CD1c-positive myeloid dendritic cell (primary cell): ENCODE data around the gene WASF3.
A peak's percentile ranks its signal among the peaks of the same experiment; 100 is the strongest.

ENCODE experiments used
- DNase-seq: peaks from one replicate; pipeline ENCODE4 v3.0.0-alpha.2; 2016; ENCODE audit errors: extremely low spot score

Gene WASF3

GRCh38 chr13:26557393-26558073 lies at the start of gene WASF3:
Gene WASF3 (plus strand): TSS chr13:26557683. CDS start chr13:26642271, 84,588 bp downstream.
- DNase-seq, result peak; percentile 1

GRCh38 chr13:26508885-26509284 lies 48.6 kb upstream of the WASF3 start:
- no peak for DNase-seq

- DNase-seq, result no peak
Measured at GRCh38 chr13:26509491-26509890, 48.0 kb upstream of the WASF3 start.

GRCh38 chr13:26513931-26514330 lies 43.6 kb upstream of the WASF3 start:
- no peak for DNase-seq

- no peak for DNase-seq
Measured at GRCh38 chr13:26515721-26516120, 41.8 kb upstream of the WASF3 start.

- DNase-seq, result no peak
Measured at GRCh38 chr13:26517936-26518335, 39.5 kb upstream of the WASF3 start.

- DNase-seq, result no peak
Measured at GRCh38 chr13:26518451-26518959, 39.0 kb upstream of the WASF3 start.

GRCh38 chr13:26522571-26522970 lies 34.9 kb upstream of the WASF3 start:
- no peak for DNase-seq

GRCh38 chr13:26523007-26523406 lies 34.5 kb upstream of the WASF3 start:
- DNase-seq, result no peak

- DNase-seq, result no peak
Measured at GRCh38 chr13:26525528-26525927, 32.0 kb upstream of the WASF3 start.

- no peak for DNase-seq
Measured at GRCh38 chr13:26526702-26527216, 30.7 kb upstream of the WASF3 start.

GRCh38 chr13:26528527-26528926 lies 29.0 kb upstream of the WASF3 start:
- DNase-seq, result no peak

GRCh38 chr13:26529441-26529840 lies 28.0 kb upstream of the WASF3 start:
- no peak for DNase-seq

- DNase-seq, result no peak
Measured at GRCh38 chr13:26531742-26532141, 25.7 kb upstream of the WASF3 start.

GRCh38 chr13:26534036-26534726 lies 23.3 kb upstream of the WASF3 start:
- DNase-seq, result no peak

GRCh38 chr13:26538363-26539317 lies 18.8 kb upstream of the WASF3 start:
- DNase-seq, result no peak

GRCh38 chr13:26539738-26540292 lies 17.7 kb upstream of the WASF3 start:
- no peak for DNase-seq

- no peak for DNase-seq
Measured at GRCh38 chr13:26540334-26540733, 17.1 kb upstream of the WASF3 start.

- DNase-seq, result no peak
Measured at GRCh38 chr13:26541041-26541440, 16.4 kb upstream of the WASF3 start.

- DNase-seq, result no peak
Measured at GRCh38 chr13:26541678-26542568, 15.6 kb upstream of the WASF3 start.

- no peak for DNase-seq
Measured at GRCh38 chr13:26544707-26545106, 12.8 kb upstream of the WASF3 start.
